HUES64 (cell line): ENCODE results near the gene HSD17B1.

Experiments used
- H3K27ac ChIP-seq: 2 replicates; pipeline ENCODE4 v1.7.0; 2013; ENCODE audit warnings: low read depth, low read length, inconsistent platforms
- H3K27me3 ChIP-seq: 2 replicates; pipeline ENCODE4 v1.6.1; 2013; ENCODE audit warnings: mild to moderate bottlenecking, low read length; ENCODE audit not compliant: insufficient read depth
- H3K36me3 ChIP-seq: 2 replicates; pipeline ENCODE4 v1.6.1; 2013; ENCODE audit warnings: mild to moderate bottlenecking, low read length; ENCODE audit not compliant: insufficient read depth
- H3K4me1 ChIP-seq: 2 replicates; pipeline ENCODE4 v1.6.1; 2013; ENCODE audit warnings: mild to moderate bottlenecking, low read length, moderate library complexity; ENCODE audit not compliant: insufficient read depth
- H3K4me3 ChIP-seq: 2 replicates; pipeline ENCODE4 v1.5.1; 2013; ENCODE audit warnings: mild to moderate bottlenecking, low read length, moderate library complexity
- H3K9ac ChIP-seq: 2 replicates; pipeline ENCODE4 v1.6.1; 2013; ENCODE audit warnings: mild to moderate bottlenecking, low read depth, low read length
- H3K9me3 ChIP-seq: 2 replicates; pipeline ENCODE4 v1.6.1; 2013; ENCODE audit warnings: low read depth, low read length; ENCODE audit not compliant: insufficient read depth
- WGBS: fragments of 150-250, 120-280 bp; methylation state at CpG from one replicate; pipeline ENCODE4 v1.1.7; 2013; ENCODE audit warnings: missing lambda C conversion rate; 5-methylcytosine and 5-hydroxymethylcytosine counted together

Gene HSD17B1

DNA sequence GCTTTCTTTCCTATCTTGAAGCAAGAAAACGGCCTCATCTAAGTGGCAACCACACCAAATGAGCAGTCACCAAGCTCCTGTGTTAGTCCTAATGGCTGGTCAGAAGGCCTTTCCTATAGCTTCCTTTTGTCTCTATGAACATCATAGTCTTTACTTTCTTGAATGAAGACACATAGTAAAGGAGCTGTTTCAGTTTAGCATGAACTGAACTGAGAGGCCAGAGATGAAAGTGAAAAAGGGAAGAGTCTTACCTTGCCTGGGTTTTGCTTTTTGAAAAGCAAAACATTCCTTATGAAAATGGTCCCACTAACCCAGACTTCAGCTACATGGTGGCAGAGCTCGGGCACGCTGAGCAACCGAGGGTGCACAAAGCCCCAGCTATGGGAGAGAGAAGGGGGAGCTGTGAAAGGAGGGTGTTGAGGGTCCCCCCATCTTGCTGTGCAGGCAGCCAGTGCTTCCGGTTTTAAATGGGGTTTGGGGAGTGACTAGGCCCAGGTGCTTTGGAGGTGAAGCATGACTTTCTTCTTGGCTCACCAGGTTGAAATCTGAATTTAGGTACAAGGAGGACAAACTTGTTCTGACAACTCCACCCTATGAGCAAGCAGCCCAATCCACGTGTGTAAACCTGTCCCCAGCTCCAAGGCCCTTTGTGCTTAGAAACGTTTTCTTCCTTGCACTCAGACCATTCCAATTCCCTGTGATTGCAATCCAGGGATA is 33.9 kb downstream of the HSD17B1 start:
- H3K9me3 ChIP-seq, result no peaks in the 10 kb centered on the region
- no peak overlapping the region for H3K27ac ChIP-seq
- no peak overlapping the region for H3K9ac ChIP-seq
- no peaks in the 10 kb centered on the region for H3K27me3 ChIP-seq
- peaks cover 96% of the 10 kb centered on the region for H3K36me3 ChIP-seq
- no peaks in the 10 kb centered on the region for H3K4me1 ChIP-seq
- 86% methylated on average over 7 of the region's 7 CpGs for WGBS
- H3K4me3 ChIP-seq, result no peak overlapping the region

DNA sequence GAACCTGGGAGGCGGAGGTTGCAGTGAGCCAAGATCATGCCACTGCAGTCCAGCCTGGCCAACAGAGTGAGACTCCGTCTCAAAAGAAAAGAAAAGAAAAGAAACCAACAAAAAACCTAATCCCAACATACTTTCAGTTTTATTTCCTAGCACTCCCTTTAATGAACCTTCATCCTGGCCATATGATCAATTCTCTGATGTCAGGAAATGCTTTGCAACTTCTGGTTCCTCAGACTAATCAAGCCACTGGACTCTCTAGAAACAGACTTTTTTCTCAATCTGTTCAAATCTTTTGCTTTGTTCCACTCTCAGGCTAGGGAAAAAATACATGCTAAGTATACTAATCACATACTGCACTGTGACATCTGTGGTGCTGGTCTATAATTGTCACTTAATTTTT is 38.2 kb downstream of the HSD17B1 start:
- Histone ChIP-seq H3K27ac (no peak overlapping the region), H3K4me3 (no peak overlapping the region), H3K27me3 (no peaks in the 10 kb centered on the region), H3K9me3 (no peaks in the 10 kb centered on the region), H3K36me3 (peaks cover 59% of the 10 kb centered on the region), H3K9ac (no peak overlapping the region), H3K4me1 (no peaks in the 10 kb centered on the region)
- WGBS, result 93% methylated on average over 2 of the region's 2 CpGs

DNA sequence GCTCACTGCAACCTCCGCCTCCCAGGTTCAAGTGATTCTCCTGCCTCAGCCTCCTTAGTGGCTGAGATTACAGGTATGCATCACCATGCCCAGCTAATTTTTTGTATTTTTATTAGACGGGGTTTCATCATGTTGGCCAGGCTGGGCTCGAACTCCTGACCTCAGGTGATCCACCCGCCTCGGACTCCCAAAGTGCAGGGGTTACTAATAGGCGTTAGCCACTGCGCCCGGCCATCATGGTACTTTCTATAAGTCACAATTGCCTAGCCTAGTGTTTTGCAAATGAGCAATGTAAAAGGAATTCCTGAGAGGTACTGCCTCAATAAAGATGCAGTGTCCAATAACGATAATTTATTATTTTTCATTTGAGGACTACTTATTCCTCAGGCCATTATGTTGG is 38.7 kb downstream of the HSD17B1 start:
- H3K9ac ChIP-seq, result no peak overlapping the region
- H3K36me3 ChIP-seq, result peaks cover 55% of the 10 kb centered on the region
- H3K9me3 ChIP-seq, result no peaks in the 10 kb centered on the region
- WGBS, result 97% methylated on average over 9 of the region's 9 CpGs
- H3K27ac ChIP-seq, result no peak overlapping the region
- no peak overlapping the region for H3K4me3 ChIP-seq
- H3K4me1 ChIP-seq, result no peaks in the 10 kb centered on the region
- H3K27me3 ChIP-seq, result no peaks in the 10 kb centered on the region

DNA sequence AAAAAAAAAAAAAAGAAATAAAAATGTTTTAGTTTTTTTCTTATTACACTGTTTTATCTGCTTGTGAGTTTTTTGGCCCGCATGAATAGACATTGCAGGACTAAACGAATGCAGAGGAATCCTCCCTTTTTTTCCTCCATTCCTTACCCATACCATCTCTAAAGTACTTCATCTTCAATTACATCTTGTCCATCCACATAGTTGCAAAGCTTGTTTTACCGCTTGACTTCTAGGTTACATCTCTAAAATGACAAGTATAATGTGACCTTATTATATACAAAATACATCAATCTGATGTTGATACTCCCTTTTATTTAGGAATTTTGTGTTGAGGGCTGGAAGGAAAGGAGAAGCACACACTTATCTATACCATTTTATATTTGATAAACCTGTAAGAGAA is 43.7 kb downstream of the HSD17B1 start:
- 92% methylated on average over 2 of the region's 3 CpGs for whole genome bisulfite sequencing
- Histone ChIP-seq H3K4me3 (no peak overlapping the region), H3K9ac (no peak overlapping the region), H3K9me3 (no peaks in the 10 kb centered on the region), H3K4me1 (no peaks in the 10 kb centered on the region), H3K36me3 (peaks cover 11% of the 10 kb centered on the region), H3K27ac (no peak overlapping the region), H3K27me3 (no peaks in the 10 kb centered on the region)

DNA sequence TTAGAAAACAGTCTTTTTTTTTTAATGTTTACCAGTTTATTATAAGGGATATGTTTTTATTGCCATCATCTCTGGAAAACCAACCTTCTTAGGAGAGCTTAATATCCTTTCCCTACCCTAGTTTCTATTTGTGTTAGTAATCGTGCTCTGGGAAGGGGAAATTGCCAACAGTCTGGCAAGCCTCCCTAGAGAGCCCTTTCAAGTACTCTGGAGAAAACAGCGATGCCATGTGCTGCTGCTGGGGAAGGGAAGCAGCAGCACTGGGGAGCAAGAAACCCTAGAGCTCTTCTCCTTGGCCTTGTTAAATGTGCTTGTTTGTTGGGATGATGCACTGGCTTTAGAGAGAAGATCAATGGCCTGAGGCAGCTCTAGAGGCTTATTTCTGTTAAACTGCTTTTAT is 46.2 kb downstream of the HSD17B1 start:
- no peaks in the 10 kb centered on the region for H3K27me3 ChIP-seq
- H3K27ac ChIP-seq, result no peak overlapping the region
- WGBS, result 97% methylated on average over 2 of the region's 2 CpGs
- peaks cover 3% of the 10 kb centered on the region; the same call in 1 of the 2 replicates for H3K36me3 ChIP-seq
- H3K4me1 ChIP-seq, result no peaks in the 10 kb centered on the region
- H3K4me3 ChIP-seq, result no peak overlapping the region
- no peak overlapping the region for H3K9ac ChIP-seq
- no peaks in the 10 kb centered on the region for H3K9me3 ChIP-seq

DNA sequence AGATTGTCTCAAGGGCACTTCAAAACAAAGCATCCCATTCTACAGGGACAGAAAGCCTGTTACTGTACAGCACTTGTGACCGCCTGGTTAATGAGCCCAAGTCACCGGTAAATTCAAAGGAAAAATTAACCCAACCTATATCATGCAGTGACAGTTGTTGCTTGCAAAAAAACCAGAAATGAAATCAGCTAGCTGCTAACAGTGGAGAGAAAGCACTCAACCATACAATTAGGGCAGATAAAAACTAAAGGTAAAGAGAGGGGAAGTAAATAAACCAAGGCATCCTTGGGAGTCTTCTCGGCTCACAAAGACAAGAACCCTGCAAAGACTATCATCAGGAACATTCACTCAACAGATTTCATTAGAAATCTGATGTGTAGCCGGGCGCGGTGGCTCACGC is 50.6 kb downstream of the HSD17B1 start:
- peaks cover 6% of the 10 kb centered on the region; the same call in 1 of the 2 replicates for H3K4me1 ChIP-seq
- no peak overlapping the region for H3K27ac ChIP-seq
- no peaks in the 10 kb centered on the region for H3K27me3 ChIP-seq
- no peak overlapping the region for H3K4me3 ChIP-seq
- WGBS, result 96% methylated on average over 7 of the region's 7 CpGs
- no peaks in the 10 kb centered on the region for H3K36me3 ChIP-seq
- H3K9ac ChIP-seq, result no peak overlapping the region
- no peaks in the 10 kb centered on the region for H3K9me3 ChIP-seq
